Fibroblast of mammary gland (primary cell): Measurements from ENCODE around the gene SLC14A1.

ENCODE experiments used
- DNase-seq: peaks from one replicate; pipeline ENCODE4 v3.0.0-alpha.2; 2010; ENCODE audit warnings: low read depth
- H3K4me3 ChIP-seq: 2 replicates; pipeline ENCODE4 v1.5.1; 2011; ENCODE audit warnings: low read depth, mild to moderate bottlenecking, low read length, moderate library complexity; ENCODE audit not compliant: control insufficient read depth
- CTCF ChIP-seq: conservative IDR thresholded peaks from 2 replicates; pipeline ENCODE4 v1.5.1; 2011; ENCODE audit warnings: low read depth, low read length, inconsistent platforms; ENCODE audit not compliant: control insufficient read depth, insufficient read depth

Gene SLC14A1

GRCh38 chr18:45723567-45724355, at the start of gene SLC14A1:
Gene SLC14A1 (plus strand): TSS chr18:45724181. CDS start chr18:45730321, 6,140 bp downstream.
- no peak for TF ChIP-seq CTCF
- no peak for DNase-seq
- no peak within 1 kb of the TSS for H3K4me3 ChIP-seq

- TF ChIP-seq CTCF, result no peak
- no peak for DNase-seq
- no peak overlapping the region for H3K4me3 ChIP-seq
Measured at GRCh38 chr18:45677276-45677807, 46.6 kb upstream of the SLC14A1 start.

- no peak overlapping the region for H3K4me3 ChIP-seq
- no peak for DNase-seq
- TF ChIP-seq CTCF, result no peak
Measured at GRCh38 chr18:45678441-45678840, 45.5 kb upstream of the SLC14A1 start.

- TF ChIP-seq CTCF, result no peak
Measured at GRCh38 chr18:45678850-45679249, 45.1 kb upstream of the SLC14A1 start.

GRCh38 chr18:45680066-45680690, 43.8 kb upstream of the SLC14A1 start:
- no peak overlapping the region for H3K4me3 ChIP-seq
- DNase-seq, result no peak
- no peak for TF ChIP-seq CTCF

More at GRCh38 chr18:45678850-45679249, 45.1 kb upstream of the SLC14A1 start:
- no peak for DNase-seq
- H3K4me3 ChIP-seq, result no peak overlapping the region

GRCh38 chr18:45682181-45682580, 41.8 kb upstream of the SLC14A1 start:
- H3K4me3 ChIP-seq, result no peak overlapping the region
- DNase-seq, result no peak
- TF ChIP-seq CTCF, result no peak
